HG02678 (cell line): ENCODE data around the gene PBX2.
"Not testable (repeated sequence)": the region's sequence is repeated elsewhere in the genome, so short reads cannot be mapped to it uniquely, and the experiment has no call there.

Source experiments
- ATAC-seq: cut with Tn5 transposase; IDR thresholded peaks from one replicate; pipeline ENCODE4 v1.9.1; 2021; ENCODE audit warnings: mild to moderate bottlenecking, moderate library complexity; ENCODE audit not compliant: unreplicated experiment

Gene PBX2

DNA sequence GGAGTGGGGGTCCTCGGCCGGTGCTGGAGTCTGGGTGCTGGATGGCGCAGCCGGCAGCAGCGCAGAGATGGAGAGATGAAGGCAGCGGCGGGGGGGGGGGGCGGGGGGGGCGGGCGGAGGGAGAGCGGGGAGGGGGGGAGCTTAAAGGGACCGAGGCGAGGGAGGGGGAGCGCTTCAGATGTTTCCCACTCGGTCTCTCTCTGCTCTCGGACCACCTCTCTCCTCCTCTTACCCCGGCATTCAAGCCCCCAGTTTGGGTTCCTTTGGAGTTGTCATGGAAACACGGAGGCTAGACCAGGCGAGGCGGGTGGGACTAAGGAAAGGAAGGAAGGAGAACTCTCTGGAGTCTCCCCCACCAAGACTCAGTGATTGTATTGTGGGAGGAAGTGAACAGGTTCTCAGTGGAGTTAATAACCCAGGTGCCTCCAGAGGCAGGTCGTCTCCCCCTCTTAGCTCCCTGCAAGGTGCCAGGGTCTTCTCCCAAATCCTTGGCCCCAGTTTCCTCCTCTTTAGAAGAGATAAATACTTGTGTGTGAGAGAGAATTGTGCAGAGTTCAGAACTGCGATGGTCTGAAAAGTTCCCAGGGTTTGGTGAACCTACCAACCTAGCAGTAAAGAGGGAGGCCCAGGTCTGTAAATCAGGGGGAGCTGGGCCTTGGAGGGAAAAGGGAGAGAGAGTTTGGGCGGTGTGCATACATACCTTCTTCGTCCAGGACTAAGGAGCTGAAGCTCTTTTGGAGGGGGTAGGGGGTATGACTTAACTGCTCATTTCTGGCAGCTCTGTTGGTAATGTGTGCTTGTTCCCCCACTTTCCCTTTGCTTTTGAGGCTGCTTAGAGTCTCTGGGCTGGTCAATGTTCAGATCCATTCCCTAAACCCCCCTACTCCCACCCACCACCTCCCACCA lies 37.9 kb downstream of the PBX2 start, which contains the start of gene PRRT1:
TSS of gene PRRT1 (minus strand) at position 77 of the 906 bp plus-strand sequence. CDS start 112 bp downstream, outside the sequence.
- ATAC-seq, result no peak

DNA sequence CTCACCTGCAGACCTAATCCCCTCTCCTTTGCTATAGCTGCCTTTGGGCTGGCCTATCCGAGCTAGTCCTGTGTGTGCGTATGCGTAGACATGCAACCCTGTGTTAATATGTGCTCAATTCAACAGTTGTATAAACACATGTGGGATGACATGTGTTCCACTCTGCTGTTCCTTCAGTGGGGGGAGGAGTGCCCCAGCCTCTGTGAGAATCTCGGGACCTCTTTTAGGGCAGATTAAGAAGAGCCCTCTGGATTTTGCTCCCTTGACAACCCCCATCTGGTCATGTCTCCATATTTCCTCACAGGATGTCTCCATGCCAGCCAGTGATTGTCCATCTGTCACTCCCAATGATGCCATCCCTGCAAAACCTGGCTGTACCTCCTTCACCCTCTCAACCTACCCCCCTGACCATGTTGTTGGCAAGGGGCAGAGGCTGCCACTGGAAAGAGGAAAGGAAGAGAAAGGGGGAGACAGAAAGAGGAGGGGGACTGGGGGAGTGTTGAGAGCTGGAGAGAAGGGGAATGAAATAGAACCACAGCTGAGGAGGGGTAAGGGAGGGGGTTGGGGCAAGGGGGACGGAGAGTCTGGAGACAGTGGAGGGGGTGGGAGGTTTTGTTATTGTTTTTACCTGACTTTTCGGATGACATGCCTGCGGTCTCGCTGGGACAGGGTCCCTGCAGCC lies 38.7 kb downstream of the PBX2 start:
- no peak for ATAC-seq

DNA sequence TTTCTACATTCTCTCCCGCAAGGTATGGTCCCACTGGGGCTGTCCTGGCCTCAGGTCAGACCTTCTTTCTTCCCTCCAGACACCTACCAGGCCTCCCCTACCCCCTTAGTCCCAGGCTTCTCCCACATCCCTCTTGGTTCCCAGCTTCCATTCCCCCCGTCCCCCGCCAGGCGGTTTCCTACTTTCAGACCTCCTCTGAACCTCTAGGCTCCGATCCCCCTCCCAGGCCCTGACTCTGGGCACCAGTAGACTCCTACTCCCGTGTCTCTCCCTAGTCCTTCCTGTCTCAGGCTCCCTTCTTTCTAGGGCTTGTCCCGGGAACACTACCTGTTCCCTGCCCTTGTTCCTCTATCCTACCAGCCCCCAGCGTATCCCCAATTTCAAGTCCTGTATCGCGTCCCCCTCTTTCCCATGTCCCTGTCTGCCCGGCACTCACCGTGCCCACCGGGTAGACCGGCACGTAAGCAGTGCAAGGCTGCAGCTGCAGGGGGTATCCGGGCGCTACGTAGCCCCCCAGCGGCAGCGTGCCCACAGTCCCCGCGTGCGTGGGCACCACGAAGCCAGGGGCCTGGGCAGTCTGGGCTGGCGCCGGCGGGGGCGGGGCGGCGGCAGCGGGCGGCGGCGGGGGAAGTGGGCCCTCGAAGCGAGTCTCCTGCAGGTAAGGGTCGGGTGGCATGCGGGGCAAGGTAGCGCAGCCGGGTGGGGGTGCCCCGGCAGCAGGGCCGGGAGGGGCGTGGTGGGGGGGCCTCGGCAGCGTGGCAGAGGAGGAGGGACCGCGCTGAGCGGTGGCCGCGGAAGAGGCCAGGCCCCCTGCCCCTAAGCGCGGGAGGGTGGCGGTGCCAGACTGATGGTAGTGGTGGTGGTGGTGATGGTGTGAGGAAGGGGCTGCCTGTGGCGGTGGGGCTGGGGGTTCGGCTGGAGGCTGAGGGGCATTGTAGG lies 39.8 kb downstream of the PBX2 start:
- ATAC-seq, result no peak

DNA sequence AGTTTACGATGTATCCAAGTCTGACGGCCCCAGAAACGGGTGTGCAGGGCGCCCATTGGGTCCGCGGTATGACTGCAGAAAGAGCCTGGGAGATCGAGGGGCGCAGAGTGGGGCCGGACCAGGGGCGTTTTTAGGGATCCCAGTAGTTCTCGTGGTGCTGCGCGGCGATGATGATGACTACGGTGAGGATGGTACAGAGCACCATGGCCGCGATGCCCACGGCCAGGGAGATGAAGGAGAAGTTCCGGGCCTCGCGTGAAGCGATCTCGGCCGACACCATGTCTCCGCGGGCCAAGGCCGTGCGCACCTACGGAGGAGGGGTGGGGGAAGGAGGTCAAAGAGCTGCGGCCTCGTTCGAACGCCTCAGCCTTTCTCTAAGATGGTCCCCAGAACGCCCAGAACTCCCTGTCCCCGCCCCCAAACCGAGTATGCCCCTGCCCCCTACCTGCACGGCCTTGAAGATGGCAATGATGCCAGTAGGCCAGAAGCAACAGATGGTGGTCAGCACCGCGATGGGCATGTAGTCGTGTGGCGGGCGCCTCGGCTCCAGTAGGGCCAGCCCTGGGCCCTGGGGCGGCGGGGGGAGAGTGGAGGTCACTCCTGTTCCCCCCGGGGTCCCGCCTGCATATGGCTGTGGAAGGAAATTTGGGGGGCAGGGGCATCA lies 40.8 kb downstream of the PBX2 start:
- ATAC-seq, result no peak

DNA sequence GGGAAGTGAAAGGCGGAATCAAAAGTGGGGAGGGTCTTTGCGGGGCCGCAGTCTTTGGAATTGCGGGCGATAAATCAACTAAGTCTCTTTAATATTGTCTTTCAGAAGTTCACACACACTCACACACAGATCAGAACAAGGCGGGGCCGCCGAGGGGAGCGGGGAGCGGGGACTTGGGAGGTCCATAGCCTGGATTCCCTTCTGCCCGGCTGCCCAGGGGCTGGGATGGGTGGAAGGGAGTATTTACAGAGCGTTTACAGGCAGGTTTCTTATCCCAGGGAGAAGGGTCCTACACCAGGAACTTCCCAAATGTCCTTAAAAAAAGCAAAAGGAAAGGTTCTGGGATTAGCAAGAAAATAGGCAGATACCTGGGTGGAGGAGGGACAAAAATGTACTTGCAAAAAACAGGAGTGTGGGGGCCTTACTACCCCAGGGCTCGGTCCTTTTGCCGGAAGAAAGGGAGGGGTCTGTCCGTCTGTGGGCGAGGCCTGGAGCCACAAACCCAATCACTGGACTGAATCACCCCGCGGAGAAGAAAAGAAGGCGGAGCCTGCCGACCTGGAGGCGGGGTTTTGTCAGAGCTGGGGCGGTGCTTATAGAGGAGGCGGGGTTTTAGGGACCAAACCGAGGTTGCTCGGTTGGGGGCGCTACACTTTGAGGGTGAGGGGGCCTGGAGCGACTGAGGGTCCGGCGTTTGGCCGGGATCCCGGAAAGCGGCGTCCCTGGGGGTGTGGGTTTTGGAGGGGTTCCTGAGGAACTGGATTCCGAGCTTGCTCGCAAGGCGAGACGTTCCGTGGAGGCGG lies 41.5 kb downstream of the PBX2 start:
- ATAC-seq, result no peak

DNA sequence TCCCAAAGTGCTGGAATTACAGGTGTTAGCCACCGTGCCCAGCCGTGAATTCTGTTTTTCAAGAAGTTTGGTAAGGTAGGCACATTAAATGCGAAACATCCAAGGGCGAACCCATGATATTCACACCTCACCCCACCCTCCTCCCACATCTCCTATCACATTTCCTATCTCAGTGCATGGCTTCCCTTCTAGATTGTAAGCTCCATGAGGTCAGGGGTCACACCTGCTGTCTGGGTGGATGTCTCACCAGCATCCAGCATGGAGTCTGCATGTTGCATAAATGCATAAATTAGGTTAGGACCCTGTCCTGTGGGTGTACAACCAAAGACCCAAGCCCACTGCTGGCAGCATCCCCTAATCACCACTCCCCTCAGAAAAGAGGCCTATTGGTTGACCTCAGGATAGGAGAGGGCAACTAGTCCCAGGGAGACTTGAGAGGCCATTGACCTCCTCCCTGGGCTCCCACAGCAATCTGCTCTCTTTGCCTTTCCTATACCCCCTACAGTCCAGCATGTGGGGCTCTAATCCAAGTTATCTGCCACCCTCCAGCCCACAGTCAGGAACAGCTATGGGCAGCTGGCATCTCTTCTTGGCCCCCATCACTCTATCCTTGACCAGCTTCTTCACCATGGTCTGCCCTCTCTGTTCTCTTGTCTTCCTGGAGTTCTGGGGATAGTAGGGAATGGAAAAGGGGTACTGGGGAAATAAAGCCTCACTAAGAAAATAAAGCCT lies 42.4 kb downstream of the PBX2 start:
- no peak for ATAC-seq

DNA sequence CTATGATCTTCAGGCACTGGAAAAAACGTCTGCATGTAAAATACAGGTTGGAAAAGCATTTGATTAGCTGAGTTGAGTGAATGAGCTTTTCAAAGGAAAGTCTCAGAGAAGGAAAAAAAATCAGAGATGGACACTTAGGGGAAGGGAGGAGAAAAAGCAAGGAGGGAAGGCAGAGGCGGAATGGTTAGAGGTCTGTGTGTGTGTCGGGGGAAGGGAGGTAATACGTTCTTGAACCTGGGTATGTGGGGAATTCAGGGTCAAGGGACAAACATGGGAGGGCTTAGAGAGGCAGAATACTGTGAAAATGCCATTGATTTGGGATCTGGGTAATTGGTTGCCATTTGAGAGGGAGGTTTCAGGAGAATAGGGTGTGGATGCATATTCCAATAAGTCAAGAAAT lies 43.3 kb downstream of the PBX2 start:
- no peak for ATAC-seq

DNA sequence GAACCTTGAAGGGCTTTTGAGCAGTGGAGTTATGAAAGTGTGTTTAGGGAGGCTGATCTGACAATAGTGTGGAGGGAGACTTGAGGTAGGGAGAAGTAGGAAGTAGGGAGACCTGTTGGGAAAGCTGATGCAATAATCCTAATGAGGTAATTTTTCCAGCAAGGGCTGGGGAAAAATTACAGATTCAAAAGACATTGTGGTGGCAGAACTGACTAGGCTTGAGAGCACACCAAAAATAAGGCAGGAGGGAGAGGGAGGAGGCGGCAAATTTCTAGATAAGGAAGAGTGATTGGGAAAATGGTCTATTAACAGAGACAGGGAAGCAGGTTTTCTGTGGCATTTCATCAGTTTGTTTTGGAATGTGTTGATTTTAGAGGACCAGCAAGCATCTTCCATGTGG lies 43.7 kb downstream of the PBX2 start:
- ATAC-seq, result no peak

DNA sequence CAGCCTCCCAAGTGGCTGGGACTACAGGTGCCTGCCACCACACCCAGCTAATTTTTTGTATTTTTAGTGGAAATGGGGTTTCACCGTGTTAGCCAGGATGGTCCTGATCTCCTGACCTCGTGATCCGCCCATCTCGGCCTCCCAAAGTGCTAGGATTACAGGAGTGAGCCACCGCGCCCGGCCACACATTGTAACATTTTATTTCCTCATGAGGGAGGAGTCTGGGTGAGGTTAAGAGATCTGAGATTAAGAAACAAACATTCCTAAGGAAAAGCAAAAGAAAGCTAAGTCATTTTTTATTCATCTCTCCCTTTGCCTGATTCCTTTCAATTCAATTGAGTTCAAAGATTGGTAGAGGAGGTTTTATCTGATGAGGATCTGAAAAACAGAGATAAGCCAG lies 45.8 kb downstream of the PBX2 start:
- not testable (repeated sequence) for ATAC-seq

DNA sequence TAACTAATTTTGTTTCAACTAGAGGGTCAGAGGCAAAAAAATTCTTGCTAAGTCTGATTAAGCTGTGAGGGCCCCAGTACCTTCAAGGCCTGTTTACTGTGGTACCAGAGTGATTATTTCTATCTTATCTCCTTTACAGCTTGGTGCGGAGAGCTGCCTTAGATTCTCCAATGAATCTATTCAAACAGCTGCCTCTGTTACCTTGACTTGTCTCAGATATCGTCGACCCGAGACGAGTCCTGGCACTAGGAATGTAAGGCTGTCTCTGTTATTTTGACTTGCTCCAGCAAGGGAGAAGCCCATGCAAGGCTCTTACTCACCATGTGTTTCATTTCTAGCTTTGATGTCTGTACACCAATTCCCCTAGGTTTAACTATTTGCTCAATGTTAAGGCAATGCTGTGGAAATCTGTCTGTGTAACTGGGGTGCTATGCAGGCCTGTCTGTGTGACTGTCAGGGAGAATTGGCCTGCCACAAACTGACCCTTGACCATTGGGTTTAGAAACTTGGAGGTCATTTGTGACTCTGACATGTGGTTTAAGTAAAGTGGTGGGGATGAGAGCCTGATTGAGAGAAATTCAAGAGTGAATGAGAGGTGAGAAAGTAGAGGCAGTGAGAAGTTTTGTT lies 49.5 kb downstream of the PBX2 start:
- no peak for ATAC-seq

DNA sequence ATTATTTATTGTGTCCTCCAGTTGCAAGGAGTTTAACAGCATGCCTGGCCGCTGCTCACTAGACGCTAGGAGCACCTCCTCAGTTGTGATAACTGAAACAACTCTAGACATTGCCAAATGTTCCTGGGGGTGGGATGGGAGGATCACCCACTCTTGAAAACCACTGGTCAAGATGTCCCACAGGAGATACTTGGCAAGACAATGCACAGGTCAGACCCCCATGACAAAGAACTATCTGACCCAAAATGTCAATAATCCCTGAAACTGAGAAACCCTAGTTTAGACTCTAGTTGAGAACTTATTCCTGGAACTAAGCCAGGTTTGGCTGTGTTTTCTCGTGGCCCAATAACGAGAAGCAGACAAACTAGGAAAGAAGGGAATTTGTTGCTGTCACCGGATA lies 50.4 kb downstream of the PBX2 start:
- no peak for ATAC-seq

DNA sequence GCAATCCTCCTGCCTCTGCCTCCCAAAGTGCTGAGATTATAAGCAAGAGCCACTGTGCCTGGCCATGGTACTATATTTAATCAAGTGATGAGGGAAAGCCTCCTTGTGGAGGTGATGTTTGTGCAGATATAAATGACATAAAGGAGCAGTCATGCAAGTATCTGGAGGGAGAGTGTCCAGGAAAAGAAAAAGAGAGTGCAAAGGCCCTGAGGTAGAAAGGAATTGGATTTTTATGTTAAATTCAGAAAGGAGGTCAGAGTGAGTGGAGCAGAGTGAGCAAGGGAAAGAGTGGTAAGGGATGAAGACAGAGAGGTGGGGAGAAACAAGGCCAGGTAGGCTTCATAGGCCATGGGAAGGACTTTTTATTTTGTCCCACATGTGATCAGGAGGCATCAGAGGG lies 52.5 kb downstream of the PBX2 start:
- no peak for ATAC-seq
